WTC11 (cell line): ENCODE results near the gene CDA.

Experiments
- CREB1 ChIP-seq: sonication (generic); formaldehyde crosslinking; IDR thresholded peaks from 2 replicates; pipeline ENCODE4 v1.8.0; 2023; ENCODE audit warnings: mild to moderate bottlenecking, missing genetic modification reagents
- CREM ChIP-seq: sonication (generic); formaldehyde crosslinking; IDR thresholded peaks from 2 replicates; pipeline ENCODE4 v1.8.1; 2022; ENCODE audit warnings: mild to moderate bottlenecking, missing genetic modification reagents, moderate library complexity
- CTCF ChIP-seq: fragments of 200-600 bp; IDR thresholded peaks from 2 replicates; pipeline ENCODE4 v1.8.0; 2022; ENCODE audit warnings: antibody characterized with exemption
- E2F5 ChIP-seq: sonication (generic); formaldehyde crosslinking; IDR thresholded peaks from 2 replicates; pipeline ENCODE4 v1.8.1; 2022; ENCODE audit warnings: mild to moderate bottlenecking, moderate library complexity, missing genetic modification reagents
- NFYB ChIP-seq: sonication (generic); formaldehyde crosslinking; conservative IDR thresholded peaks from 2 replicates; pipeline ENCODE4 v1.8.0; 2022; ENCODE audit warnings: low read depth, missing genetic modification reagents
- SP1 ChIP-seq: sonication (generic); formaldehyde crosslinking; conservative IDR thresholded peaks from 2 replicates; pipeline ENCODE4 v1.8.1; 2022; ENCODE audit warnings: missing genetic modification reagents
- TEAD4 ChIP-seq: sonication (generic); formaldehyde crosslinking; IDR thresholded peaks from 2 replicates; pipeline ENCODE4 v1.8.0; 2022; ENCODE audit warnings: mild to moderate bottlenecking, missing genetic modification reagents
- ZNF232 ChIP-seq: sonication (generic); formaldehyde crosslinking; IDR thresholded peaks from 2 replicates; pipeline ENCODE4 v1.8.0; 2022; ENCODE audit warnings: mild to moderate bottlenecking, missing genetic modification reagents
- ZNF263 ChIP-seq: sonication (generic); formaldehyde crosslinking; IDR thresholded peaks from 2 replicates; pipeline ENCODE4 v1.8.1; 2022; ENCODE audit warnings: low read depth, mild to moderate bottlenecking, moderate library complexity, missing genetic modification reagents
- TF ChIP-seq, protein P1 (sequence below): sonication (generic); formaldehyde crosslinking; IDR thresholded peaks from 2 replicates; pipeline ENCODE4 v1.8.1; 2022; ENCODE audit warnings: low read depth, mild to moderate bottlenecking, moderate library complexity, missing genetic modification reagents, borderline replicate concordance

GRCh38 chr1:20615946-20616846 lies 27.3 kb downstream of the CDA start:
- TF ChIP-seq CTCF (no peak), CREB1 (no peak), TEAD4 (CRISPR knock-in tag) (no peak), ZNF232 (no peak), NFYB (no peak), ZNF263 (CRISPR knock-in tag) (no peak), E2F5 (CRISPR knock-in tag) (no peak), CREM (CRISPR knock-in tag) (no peak), SP1 (no peak)
- TF ChIP-seq, protein P1, sequence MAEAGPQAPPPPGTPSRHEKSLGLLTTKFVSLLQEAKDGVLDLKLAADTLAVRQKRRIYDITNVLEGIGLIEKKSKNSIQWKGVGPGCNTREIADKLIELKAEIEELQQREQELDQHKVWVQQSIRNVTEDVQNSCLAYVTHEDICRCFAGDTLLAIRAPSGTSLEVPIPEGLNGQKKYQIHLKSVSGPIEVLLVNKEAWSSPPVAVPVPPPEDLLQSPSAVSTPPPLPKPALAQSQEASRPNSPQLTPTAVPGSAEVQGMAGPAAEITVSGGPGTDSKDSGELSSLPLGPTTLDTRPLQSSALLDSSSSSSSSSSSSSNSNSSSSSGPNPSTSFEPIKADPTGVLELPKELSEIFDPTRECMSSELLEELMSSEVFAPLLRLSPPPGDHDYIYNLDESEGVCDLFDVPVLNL (CRISPR knock-in tag) = no peak
